Ascending aorta (tissue), 2 donors: ENCODE data around the gene CNPY2. TPM values are rescaled to one million over a fixed set of nuclear protein-coding genes. Genes with fewer than 3 reads are reported as not detected.
"Not testable (repeated sequence)": the region's sequence is repeated elsewhere in the genome, so short reads cannot be mapped to it uniquely, and the experiment has no call there.

Experiments
- DNase-seq, 2 donors: peaks; one replicate each; pipeline ENCODE4 v3.0.0-alpha.2; 2019; ENCODE audit warnings: low spot score in 2 of 2
- H3K27ac ChIP-seq, 2 donors: fragments of 200-600 bp; sonication (generic); one replicate each; pipeline ENCODE4 v1.5.1; 2016 to 2017; ENCODE audit warnings: mild to moderate bottlenecking in 1 of 2
- H3K27me3 ChIP-seq: fragments of 200-600 bp; sonication (generic); one replicate; pipeline ENCODE4 v1.5.1; 2017
- H3K36me3 ChIP-seq, 2 donors: fragments of 200-600 bp; sonication (generic); one replicate each; pipeline ENCODE4 v1.5.1; 2016
- H3K4me1 ChIP-seq, 2 donors: fragments of 200-600 bp; sonication (generic); one replicate each; pipeline ENCODE4 v1.5.1; 2016 to 2017; ENCODE audit warnings: mild to moderate bottlenecking in 1 of 2
- H3K4me3 ChIP-seq, 2 donors: fragments of 200-600 bp; sonication (generic); one replicate each; pipeline ENCODE4 v1.5.1; 2016 to 2017; ENCODE audit warnings: mild to moderate bottlenecking in 1 of 2
- H3K9me3 ChIP-seq, 2 donors: fragments of 200-600 bp; sonication (generic); one replicate each; pipeline ENCODE4 v1.5.1; 2016
- CTCF ChIP-seq, 3 experiments: fragments of 200-600 bp in 2 of 3; fragments of 450-650 bp in 1 of 3; sonication (generic) in 2 of 3; IDR thresholded peaks; one replicate each; pipeline ENCODE4 v1.5.1; 2016 to 2019; ENCODE audit warnings: antibody characterized with exemption in 3 of 3, mild to moderate bottlenecking in 1 of 3, moderate library complexity in 1 of 3
- intact Hi-C: fragments of 100-400 bp; cut with DNase I; formaldehyde crosslinking; loops from one replicate; pipeline ENCODE4 v1.15.1; 2023
- total RNA-seq: library from RNA; depleted of rRNA; stranded (reverse); fragments of >200 nt; gene quantifications from one replicate; pipeline ENCODE4 v1.1.0, GENCODE V29; 2016

The CNPY2 gene
- total RNA-seq, 1 donor from 2014 or later: 34.6 TPM

GRCh38 chr12:56297400-56297799, 18.4 kb downstream of the CNPY2 start:
- Histone ChIP-seq H3K4me3 (no peak overlapping the region), H3K9me3 (no peaks in the 10 kb centered on the region), H3K36me3 (peaks cover 0 to 5% of the 10 kb centered on the region in 2 donors), H3K27me3 (no peaks in the 10 kb centered on the region), H3K27ac (no peak overlapping the region), H3K4me1 (peaks cover 9 to 25% of the 10 kb centered on the region in 2 donors)
- DNase-seq: no peak
- no peak for TF ChIP-seq CTCF (IDR thresholded peaks at IDR 0.05)
- intact Hi-C loops: no loop called here

DNA sequence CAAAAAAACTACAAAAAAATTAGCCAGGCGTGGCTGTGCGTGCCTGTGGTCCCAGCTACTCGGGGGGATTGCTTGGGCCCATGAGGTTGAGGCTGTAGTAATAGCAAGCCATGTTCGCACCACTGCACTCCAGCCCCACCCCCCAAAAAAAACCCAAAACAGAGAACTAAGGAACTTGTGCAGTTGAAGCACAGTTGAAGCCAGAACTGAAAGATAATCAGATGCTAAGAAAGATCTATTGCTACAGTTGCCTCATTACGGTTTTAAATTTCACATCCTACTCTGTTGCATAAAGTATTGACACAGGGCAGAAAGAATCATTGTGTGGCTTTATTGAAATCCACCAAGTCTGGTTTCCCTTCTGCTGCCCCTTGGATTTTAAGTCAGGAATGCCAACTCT, 19.5 kb downstream of the CNPY2 start:
- Histone ChIP-seq H3K36me3 (peaks cover 4 to 9% of the 10 kb centered on the region in 2 donors), H3K4me3 (no peak overlapping the region), H3K27ac (no peak overlapping the region), H3K9me3 (no peaks in the 10 kb centered on the region), H3K27me3 (no peaks in the 10 kb centered on the region), H3K4me1 (peaks cover 9 to 20% of the 10 kb centered on the region in 2 donors)
- intact Hi-C loops: no loop called here
- no peak for TF ChIP-seq CTCF (IDR thresholded peaks at IDR 0.05)
- no peak for DNase-seq

GRCh38 chr12:56293795-56294194, 22.0 kb downstream of the CNPY2 start:
- no peak for TF ChIP-seq CTCF (IDR thresholded peaks at IDR 0.05)
- intact Hi-C loops: no loop called here
- no peaks in the 10 kb centered on the region for H3K27me3 ChIP-seq
- H3K36me3 ChIP-seq: peaks cover 16 to 22% of the 10 kb centered on the region in 2 donors
- DNase-seq: no peak
- peaks cover 5 to 11% of the 10 kb centered on the region in 2 donors for H3K4me1 ChIP-seq
- no peaks in the 10 kb centered on the region for H3K9me3 ChIP-seq
- H3K27ac ChIP-seq: no peak overlapping the region
- H3K4me3 ChIP-seq: no peak overlapping the region

- H3K36me3 ChIP-seq: peaks cover 32 to 46% of the 10 kb centered on the region in 2 donors
Observed at GRCh38 chr12:56288705-56289387, 26.9 kb downstream of the CNPY2 start.

GRCh38 chr12:56286044-56286830, 29.6 kb downstream of the CNPY2 start:
- H3K27ac ChIP-seq: no peak overlapping the region
- intact Hi-C loops: no loop called here
- no peaks in the 10 kb centered on the region for H3K27me3 ChIP-seq
- no peak for TF ChIP-seq CTCF (IDR thresholded peaks at IDR 0.05)
- H3K4me1 ChIP-seq: no peaks in the 10 kb centered on the region
- no peak overlapping the region for H3K4me3 ChIP-seq
- H3K36me3 ChIP-seq: peaks cover 52 to 68% of the 10 kb centered on the region in 2 donors
- DNase-seq: no peak
- H3K9me3 ChIP-seq: no peaks in the 10 kb centered on the region

More at GRCh38 chr12:56288705-56289387, 26.9 kb downstream of the CNPY2 start:
- H3K4me1 ChIP-seq: no peaks in the 10 kb centered on the region
- H3K27me3 ChIP-seq: no peaks in the 10 kb centered on the region
- H3K9me3 ChIP-seq: no peaks in the 10 kb centered on the region
- intact Hi-C loops: no loop called here
- H3K4me3 ChIP-seq: no peak overlapping the region
- TF ChIP-seq CTCF (IDR thresholded peaks at IDR 0.05): no peak
- no peak overlapping the region for H3K27ac ChIP-seq
- no peak for DNase-seq

DNA sequence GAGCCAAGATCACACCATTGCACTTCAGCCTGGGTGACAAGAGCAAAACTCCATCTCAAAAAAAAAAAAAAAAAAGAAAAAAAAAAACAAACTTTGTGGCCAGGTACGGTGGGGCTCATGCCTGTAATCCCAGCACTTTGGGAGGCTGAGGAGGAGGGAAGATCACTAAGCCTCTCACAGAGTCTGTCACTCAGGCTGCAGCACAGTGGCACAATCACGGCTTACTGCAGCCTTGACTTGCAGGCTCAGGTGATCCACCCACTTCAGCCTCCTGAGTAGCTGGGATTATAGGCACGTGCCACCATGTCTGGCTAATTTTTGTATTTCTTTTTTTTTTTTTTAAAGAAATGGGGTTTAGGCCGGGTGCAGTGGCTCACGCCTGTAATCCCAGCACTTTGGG, 31.5 kb downstream of the CNPY2 start:
- intact Hi-C loops, H3K27me3 ChIP-seq, H3K4me3 ChIP-seq, H3K27ac ChIP-seq, H3K4me1 ChIP-seq, H3K9me3 ChIP-seq, DNase-seq: not testable (repeated sequence)
- peaks cover 52 to 75% of the 10 kb centered on the region in 2 donors for H3K36me3 ChIP-seq
